GM19467 (cell line): Measurements from ENCODE around the gene CELF4.

Source experiments
- ATAC-seq: cut with Tn5 transposase; IDR thresholded peaks from one replicate; pipeline ENCODE4 v1.9.1; 2021; ENCODE audit warnings: mild to moderate bottlenecking, moderate library complexity; ENCODE audit not compliant: unreplicated experiment

Gene CELF4

GRCh38 chr18:37565101-37565976 lies at the start of gene CELF4:
CELF4 (minus strand) TSS chr18:37565798.
- no peak for ATAC-seq

GRCh38 chr18:37613253-37613565 lies 47.6 kb upstream of the CELF4 start:
- ATAC-seq, result no peak

GRCh38 chr18:37612524-37613252 lies 47.1 kb upstream of the CELF4 start:
- no peak for ATAC-seq

DNA sequence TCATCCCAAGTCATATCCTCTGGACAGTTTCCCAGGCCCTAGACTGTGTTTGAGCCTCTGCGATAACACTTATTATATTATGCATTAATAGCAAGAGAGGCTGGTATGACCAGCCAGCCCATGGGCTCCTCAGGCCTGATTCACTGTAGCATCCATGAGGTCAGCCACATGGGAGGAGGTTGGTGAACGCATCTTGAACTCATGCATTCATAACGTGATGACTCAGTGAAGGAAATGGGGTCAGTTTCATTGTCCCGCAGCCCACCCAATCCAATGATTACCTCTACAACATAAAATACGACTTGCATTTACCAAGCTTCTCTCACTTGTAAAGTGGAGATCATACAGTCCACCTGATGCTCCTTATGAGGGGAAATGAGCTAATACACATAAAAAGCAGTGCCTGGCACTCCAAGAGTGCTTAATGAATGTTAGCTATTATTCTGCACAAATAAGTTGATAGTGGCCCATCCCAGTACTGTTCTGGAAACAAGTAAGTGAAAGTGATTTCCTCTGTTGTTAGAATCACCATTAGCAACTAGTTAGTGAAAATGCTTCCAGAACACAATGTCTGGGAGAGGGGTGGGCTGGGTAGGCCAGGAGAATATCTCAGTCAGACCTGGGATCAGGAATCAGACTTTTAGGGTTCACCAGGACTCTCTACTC lies 46.1 kb upstream of the CELF4 start:
- ATAC-seq, result no peak

DNA sequence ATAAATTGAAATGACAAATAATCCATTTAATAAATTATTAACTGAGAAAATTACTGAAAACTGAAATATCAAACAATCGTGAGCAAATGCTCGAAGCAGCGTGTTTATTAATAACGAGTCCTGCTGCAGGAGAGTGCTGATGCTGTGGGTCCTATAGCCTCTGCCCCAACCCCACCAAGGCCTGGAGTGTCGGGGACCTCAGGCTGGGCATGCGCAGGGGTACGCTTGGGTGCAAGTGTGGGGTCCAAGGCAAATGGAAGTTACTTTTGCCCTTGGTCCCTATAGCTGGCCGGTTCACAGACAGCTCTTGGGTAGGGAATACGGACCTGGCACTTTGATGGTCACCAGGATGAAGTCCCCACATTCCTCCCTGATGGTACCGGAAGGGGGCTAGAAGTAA lies 43.3 kb upstream of the CELF4 start:
- no peak for ATAC-seq

GRCh38 chr18:37607281-37607680 lies 41.7 kb upstream of the CELF4 start:
- ATAC-seq, result no peak

- ATAC-seq, result no peak
These were observed 38.4 kb upstream of the CELF4 start for GRCh38 chr18:37604032-37604431.

DNA sequence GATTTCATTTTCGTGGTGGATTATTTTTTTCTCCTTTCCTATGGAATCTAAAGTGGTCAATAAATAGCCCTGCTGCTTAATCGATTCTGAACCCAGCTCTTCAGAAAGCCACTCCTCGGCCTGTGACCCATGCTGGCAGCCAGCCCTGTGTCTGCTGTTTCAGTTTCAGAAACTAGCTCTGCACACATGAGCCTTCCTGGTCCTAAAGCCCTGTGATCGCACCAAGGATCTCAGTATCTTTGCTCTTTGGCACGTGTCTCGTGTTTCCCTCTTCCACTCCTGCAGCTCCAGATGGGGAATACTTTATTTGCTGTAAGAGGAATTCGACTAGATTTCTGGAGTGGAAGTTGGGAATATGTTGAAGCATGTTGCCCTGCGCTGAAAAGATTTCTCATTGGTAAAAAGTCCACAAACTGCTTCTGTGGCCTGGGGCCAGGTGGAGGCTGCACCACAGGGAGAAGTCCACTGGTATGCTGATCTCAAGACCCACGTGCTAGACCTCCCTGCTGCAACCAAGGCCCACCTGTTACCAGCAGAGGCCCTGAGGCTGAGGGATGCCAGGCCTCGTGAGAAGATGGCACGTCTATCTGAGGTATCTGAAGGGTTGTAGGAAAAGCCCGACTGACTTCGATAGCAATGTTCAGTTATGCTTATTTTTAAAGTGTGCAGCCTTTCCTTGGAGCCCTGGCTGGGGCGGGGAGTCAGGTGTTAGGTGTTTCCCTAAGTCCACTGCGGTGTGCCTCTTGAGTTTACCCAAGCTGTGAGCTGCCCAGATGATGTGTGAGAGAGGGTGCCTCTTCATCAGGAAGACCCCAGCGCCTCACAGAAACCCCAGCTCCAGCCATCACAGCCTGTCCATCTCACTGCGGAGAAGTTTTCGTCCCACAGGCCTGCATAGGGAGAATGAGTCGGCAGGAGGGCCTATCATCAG lies 33.6 kb upstream of the CELF4 start:
- ATAC-seq, result no peak

- ATAC-seq, result no peak
These were observed 32.8 kb upstream of the CELF4 start for GRCh38 chr18:37598396-37598795.

GRCh38 chr18:37590346-37590745 lies 24.7 kb upstream of the CELF4 start:
- no peak for ATAC-seq

DNA sequence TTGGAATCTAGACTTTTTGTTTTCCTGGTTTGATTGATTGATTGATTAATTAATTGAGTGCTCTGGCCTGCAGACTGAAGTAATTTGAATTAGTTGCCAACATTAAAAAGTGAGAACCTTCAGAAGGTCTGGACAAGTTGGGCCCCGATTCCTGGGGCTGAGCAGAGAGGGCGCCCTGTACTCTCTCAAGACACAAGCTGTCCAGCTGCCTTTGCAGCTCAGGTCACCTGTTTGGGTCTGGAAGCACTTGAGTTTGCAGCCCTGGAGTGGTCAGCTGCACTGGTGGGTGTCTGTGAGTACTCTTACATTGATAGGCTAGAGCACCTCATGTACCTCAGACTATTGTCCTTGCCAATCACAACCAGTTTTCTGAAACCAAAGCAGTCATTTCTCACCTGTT lies 22.7 kb upstream of the CELF4 start:
- ATAC-seq, result no peak

GRCh38 chr18:37586656-37587225 lies 21.1 kb upstream of the CELF4 start:
- ATAC-seq, result no peak

- ATAC-seq, result no peak
These were observed 19.5 kb upstream of the CELF4 start for GRCh38 chr18:37584952-37585695.

DNA sequence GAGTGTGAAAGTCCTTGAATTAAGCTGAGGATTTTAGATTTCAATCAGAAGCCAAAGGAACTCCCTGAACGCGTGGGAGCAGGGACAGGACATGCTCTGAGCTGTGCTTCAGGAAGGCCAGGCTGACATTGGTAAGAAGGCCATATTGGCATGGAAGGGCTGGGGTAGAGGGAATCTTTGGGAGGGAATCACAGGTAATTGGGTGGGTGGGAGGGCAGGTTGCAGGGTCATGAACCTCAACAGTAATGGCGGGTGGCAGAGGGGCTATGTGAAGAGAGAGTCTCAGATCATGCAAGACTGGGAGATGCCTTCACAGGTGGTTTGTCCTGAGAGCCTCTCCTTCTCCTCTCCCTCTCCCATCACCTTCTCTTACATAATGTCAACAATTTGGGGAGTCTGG lies 18.6 kb upstream of the CELF4 start:
- no peak for ATAC-seq

GRCh38 chr18:37582261-37582660 lies 16.7 kb upstream of the CELF4 start:
- ATAC-seq, result no peak

DNA sequence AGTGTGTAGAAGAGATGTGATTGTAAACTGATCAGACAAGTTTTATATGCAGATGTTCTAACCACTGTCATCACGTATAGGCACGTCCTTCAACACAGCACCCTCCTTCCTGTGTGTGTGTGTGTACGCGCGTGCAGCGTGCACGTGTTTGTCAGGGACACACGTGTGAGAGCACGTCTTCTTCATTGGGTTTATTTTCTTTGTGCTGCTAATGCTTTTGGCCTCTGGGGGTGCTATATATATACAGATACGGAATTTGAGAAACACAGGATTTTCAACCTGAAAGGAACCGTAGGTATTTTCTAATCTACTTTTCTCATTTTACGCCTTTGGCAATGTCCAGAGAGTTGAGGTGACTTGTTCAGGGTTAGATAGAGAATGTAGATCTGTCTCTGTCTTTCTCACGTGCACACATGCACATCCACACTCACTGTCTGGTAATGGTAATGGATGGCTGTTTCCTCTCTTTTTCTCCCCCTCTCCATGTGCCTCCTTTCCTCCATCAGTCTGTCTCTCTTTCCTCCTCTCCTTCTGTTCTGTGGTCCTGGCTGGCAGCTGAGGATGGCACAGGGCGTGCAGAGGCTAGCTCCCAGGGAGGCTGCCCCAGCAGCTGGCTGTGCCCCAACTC lies 13.4 kb upstream of the CELF4 start:
- peak; percentile 61 for ATAC-seq

- ATAC-seq, result no peak
These were observed 12.6 kb upstream of the CELF4 start for GRCh38 chr18:37578182-37578678.

GRCh38 chr18:37577051-37577611 lies 11.5 kb upstream of the CELF4 start:
- no peak for ATAC-seq

GRCh38 chr18:37575646-37576045 lies 10.0 kb upstream of the CELF4 start:
- ATAC-seq, result no peak
